ENCODE results near the gene P2RY12. TPM values are rescaled to one million over a fixed set of nuclear protein-coding genes. Genes with fewer than 3 reads are reported as not detected.

P2RY12 gene
- polyA plus RNA-seq, 2 of the 4 experiments (the other 2 are of a cell fraction): not detected

GRCh38 chr3:151306168-151306810, 78.3 kb downstream of the P2RY12 start:
- ChIA-PET POLR2A (interaction anchor here (1.8 to 2.5 kb wide), 2 partner anchors 10 to 22 kb away, joined by 5 to 11 read pairs; partner anchors contain the start of gene GPR87), CTCF (interaction anchor here (1.3 to 6.1 kb wide), 7 partner anchors 8 to 533 kb away, joined by 4 to 47 read pairs (median 9); partner anchors contain the start of gene GPR87)
- FAIRE-seq (no peak), DNase-seq (ENCODE audit: low read depth in 1 of 2, low spot score in 1 of 2) (no peak), ATAC-seq (no peak)
- no peaks in the 10 kb centered on the region for H3K9me3 ChIP-seq
- no peak overlapping the region for H3K4me3 ChIP-seq
- TF ChIP-seq USF2 (IDR thresholded peaks at IDR 0.05) (no peak), FOSB (CRISPR knock-in tag; IDR thresholded peaks at IDR 0.05) (no peak)
- H3K4me1 ChIP-seq: peaks cover 26% of the 10 kb centered on the region
- H3K27ac ChIP-seq: peak overlapping the region; percentile 72 to 84
- H3K4me2 ChIP-seq: peak overlapping the region; percentile 63; the same call in 2 of the 3 replicates
- 93% methylated on average over 4 of the region's 6 CpGs for WGBS (ENCODE audit: missing lambda C conversion rate)

GRCh38 chr3:151305775-151306151, 78.8 kb downstream of the P2RY12 start:
- ChIA-PET POLR2A (interaction anchor here (0.6 to 2.5 kb wide), 5 partner anchors 11 to 1264 kb away, joined by 3 to 11 read pairs (median 4); partner anchors contain the start of gene GPR87), CTCF (interaction anchor here (0.6 to 6.1 kb wide), 10 partner anchors 10 to 533 kb away, joined by 3 to 47 read pairs (median 4); no protein-coding TSS in a partner anchor)
- Histone ChIP-seq H3K4me1 (peaks cover 26% of the 10 kb centered on the region), H3K9me3 (no peaks in the 10 kb centered on the region), H3K4me3 (no peak overlapping the region), H3K27ac (peak overlapping the region; percentile 72 to 84), H3K4me2 (peak overlapping the region; percentile 63)
- ATAC-seq (peak in 1 of 2 experiments; percentile 15; a peak in 1 of 6 replicates), DNase-seq (ENCODE audit: low read depth in 1 of 2, low spot score in 1 of 2) (no peak), FAIRE-seq (no peak)
- 92% methylated on average over 4 of the region's 4 CpGs for WGBS (ENCODE audit: missing lambda C conversion rate)
- TF ChIP-seq JUN (IDR thresholded peaks at IDR 0.05) (no peak), USF2 (IDR thresholded peaks at IDR 0.05) (no peak), HOXB13 (CRISPR knock-in tag; IDR thresholded peaks at IDR 0.05; ENCODE audit: low read depth) (no peak), MAZ (IDR thresholded peaks at IDR 0.05; ENCODE audit: borderline replicate concordance, low read depth, low read length) (no peak), EP300 (IDR thresholded peaks at IDR 0.05) (no peak), KDM5A (IDR thresholded peaks at IDR 0.05) (no peak)

GRCh38 chr3:151305060-151305774, 79.3 kb downstream of the P2RY12 start:
- POLR2A ChIA-PET: interaction anchor here (0.6 to 2.5 kb wide), 6 partner anchors 11 to 1265 kb away, joined by 3 to 11 read pairs (median 4); partner anchors contain the start of gene GPR87
- H3K4me3 ChIP-seq: no peak overlapping the region
- H3K4me1 ChIP-seq: peaks cover 26% of the 10 kb centered on the region
- CTCF ChIA-PET: interaction anchor here (0.5 to 6.1 kb wide), 18 partner anchors 9 to 1047 kb away, joined by 3 to 47 read pairs (median 3); no protein-coding TSS in a partner anchor
- H3K4me2 ChIP-seq: peak overlapping the region; percentile 63
- peak; percentile 97 for ATAC-seq
- WGBS (ENCODE audit: missing lambda C conversion rate): 35% methylated on average over 7 of the region's 7 CpGs
- DNase-seq (ENCODE audit: low read depth in 1 of 2, low spot score in 1 of 2): peak; percentile 61 to 82
- FAIRE-seq: no peak
- no peaks in the 10 kb centered on the region for H3K9me3 ChIP-seq
- H3K27ac ChIP-seq: peak overlapping the region; percentile 72 to 84
- peak; percentile 63 for TF ChIP-seq MAX (IDR thresholded peaks at IDR 0.05)
- TF ChIP-seq HEYL (CRISPR knock-in tag; IDR thresholded peaks at IDR 0.05): no peak
- TF ChIP-seq RCOR1 (IDR thresholded peaks at IDR 0.05; ENCODE audit: low read depth, low read length): no peak
- TF ChIP-seq EHF (CRISPR knock-in tag; IDR thresholded peaks at IDR 0.05): no peak
- TF ChIP-seq ZC3H11A (IDR thresholded peaks at IDR 0.05): no peak
- TF ChIP-seq NPAS2 (CRISPR knock-in tag; IDR thresholded peaks at IDR 0.05; ENCODE audit: borderline replicate concordance): no peak
- TF ChIP-seq CEBPB (IDR thresholded peaks at IDR 0.05): peak; percentile 78 to 85; a peak in 3 of 4 replicates
- TF ChIP-seq JUN (IDR thresholded peaks at IDR 0.05): peak in 1 of 2 experiments; percentile 60; a peak in 3 of 5 replicates
- TF ChIP-seq NFE2L2 (conservative IDR thresholded peaks at IDR 0.05; ENCODE audit: low read length): no peak
- TF ChIP-seq HES2 (IDR thresholded peaks at IDR 0.05): peak; percentile 51; the same call in 1 of the 2 replicates
- no peak for TF ChIP-seq BHLHE40 (IDR thresholded peaks at IDR 0.05; ENCODE audit: low read depth, low read length)
- peak; percentile 91 for TF ChIP-seq GATA3 (IDR thresholded peaks at IDR 0.05; ENCODE audit: borderline replicate concordance)
- TF ChIP-seq JUNB (IDR thresholded peaks at IDR 0.05): peak; percentile 39
- no peak; the same call in 1 of the 2 replicates for TF ChIP-seq FOSL2 (IDR thresholded peaks at IDR 0.05)
- 0 out of 2 replicates have a peak, but pooled peaks have one; percentile 9 for TF ChIP-seq FOSL2 (CRISPR knock-in tag; IDR thresholded peaks at IDR 0.05)
- TF ChIP-seq HMGXB4 (CRISPR knock-in tag; IDR thresholded peaks at IDR 0.05; ENCODE audit: borderline replicate concordance): no peak
- peak; percentile 37 to 46 for TF ChIP-seq RAD21 (conservative IDR thresholded peaks at IDR 0.05 in 1 of 2, IDR thresholded peaks at IDR 0.05 in 1 of 2)
- no peak for TF ChIP-seq ZSCAN20 (CRISPR knock-in tag; IDR thresholded peaks at IDR 0.05)
- no peak for TF ChIP-seq CHD4 (IDR thresholded peaks at IDR 0.05; ENCODE audit: borderline replicate concordance)
- no peak for TF ChIP-seq MAFK (IDR thresholded peaks at IDR 0.05; ENCODE audit: partially characterized antibody)
- no peak for TF ChIP-seq ZNF302 (CRISPR knock-in tag; IDR thresholded peaks at IDR 0.05)
- TF ChIP-seq EP300 (IDR thresholded peaks at IDR 0.05): peak in 1 of 2 experiments; percentile 40; a peak in 1 of 5 replicates
- no peak for TF ChIP-seq EHMT2 (IDR thresholded peaks at IDR 0.05; ENCODE audit: low read depth)
